Subcutaneous adipose tissue (tissue), 4 donors: ENCODE data around the gene CIAO3. TPM values are rescaled to one million over a fixed set of nuclear protein-coding genes. Genes with fewer than 3 reads are reported as not detected.

ENCODE experiments used
- CTCF ChIP-seq: fragments of 450-650 bp; IDR thresholded peaks from one replicate; pipeline ENCODE4 v1.5.1; 2016; ENCODE audit warnings: low read depth, mild to moderate bottlenecking, control low read depth, antibody characterized with exemption, moderate library complexity
- total RNA-seq, 4 donors: library from RNA; depleted of rRNA; stranded (reverse); fragments of >200 nt; gene quantifications; one replicate each; pipeline ENCODE4 v1.1.0, GENCODE V29; 2016

CIAO3 gene
- total RNA-seq, 4 donors from 2014 or later, result 17.6 to 39.0 (median 22.5) TPM

GRCh38 chr16:711084-711483 lies 29.7 kb downstream of the CIAO3 start:
- no peak for TF ChIP-seq CTCF

GRCh38 chr16:710500-711075 lies 30.2 kb downstream of the CIAO3 start:
- TF ChIP-seq CTCF, result no peak

GRCh38 chr16:709566-710499 lies 31.0 kb downstream of the CIAO3 start:
- TF ChIP-seq CTCF, result no peak

GRCh38 chr16:708959-709358 lies 31.8 kb downstream of the CIAO3 start:
- no peak for TF ChIP-seq CTCF

- TF ChIP-seq CTCF, result no peak
Measured at GRCh38 chr16:708019-708418, 32.8 kb downstream of the CIAO3 start.

GRCh38 chr16:707062-707538 lies 33.7 kb downstream of the CIAO3 start:
- TF ChIP-seq CTCF, result no peak

GRCh38 chr16:706189-707061 lies 34.4 kb downstream of the CIAO3 start:
- no peak for TF ChIP-seq CTCF
